Left lung (tissue), 10 donors: Measurements from ENCODE around the gene DOHH. TPM values are rescaled to one million over a fixed set of nuclear protein-coding genes. Genes with fewer than 3 reads are reported as not detected.

ENCODE experiments used
- ATAC-seq: fragments of 200-7000 bp; cut with Tn5 transposase; one replicate; pipeline ENCODE4 v1.9.1; 2020; ENCODE audit warnings: moderate library complexity
- DNase-seq, 4 donors: peaks; one replicate each; pipeline ENCODE4 v3.0.0-alpha.2; 2013 to 2020
- H3K27ac ChIP-seq, 2 donors: fragments of 200-600 bp; sonication (generic) in 1 of 2; one replicate each; pipeline versions ENCODE4 v1.5.0 to v1.8.0; 2020 to 2021
- H3K27me3 ChIP-seq, 2 donors: fragments of 200-600 bp; sonication (generic) in 1 of 2; one replicate each; pipeline versions ENCODE4 v1.5.0 to v1.8.0; 2020 to 2021
- H3K36me3 ChIP-seq, 2 donors: fragments of 200-600 bp; sonication (generic) in 1 of 2; one replicate each; pipeline versions ENCODE4 v1.5.0 to v1.8.0; 2020 to 2021
- H3K4me1 ChIP-seq, 2 donors: fragments of 200-600 bp; one replicate each; pipeline ENCODE4 v1.8.0; 2021
- H3K4me3 ChIP-seq, 2 donors: fragments of 200-600 bp; sonication (generic) in 1 of 2; one replicate each; pipeline versions ENCODE4 v1.5.0 to v1.8.0; 2020 to 2021; ENCODE audit warnings: mild to moderate bottlenecking in 1 of 2
- H3K9me3 ChIP-seq, 2 donors: fragments of 200-600 bp; sonication (generic) in 1 of 2; one replicate each; pipeline versions ENCODE4 v1.5.0 to v1.8.0; 2020 to 2021
- intact Hi-C, 2 donors: fragments of 100-400 bp; cut with DNase I; formaldehyde crosslinking; loops; one replicate each; pipeline versions ENCODE4 v1.11.2 to v1.14.2; 2022
- polyA plus RNA-seq, 6 donors: library from polyadenylated mRNA; unstranded; fragments of 120-200 nt; gene quantifications; one replicate each; pipeline ENCODE4 v1.2.1, GENCODE V29; 2013; ENCODE audit not compliant: insufficient read length in 6 of 6
- total RNA-seq, 2 donors: library from RNA; stranded (reverse); fragmentation: NEBNext Ultra II Directional; extraction: Animal tissue kit (Norgen Biotek cat#: 25700); gene quantifications; one replicate each; pipeline ENCODE4 v1.2.1, GENCODE V29; 2021
- TF ChIP-seq, protein P1 (sequence below), 2 donors: fragments of 200-600 bp; sonication (generic) in 1 of 2; IDR thresholded peaks; one replicate each; pipeline versions ENCODE4 v1.5.0 to v1.8.0; 2021; ENCODE audit warnings: antibody characterized with exemption in 2 of 2
- donor health status: DM: no; HTN: yes; CAD: no.
- donor health status: DM: no; HTN: no; CAD: no.

Gene DOHH
- total and polyA plus RNA-seq, 8 donors = 5.8 to 14.1 (median 7.9) TPM

DNA sequence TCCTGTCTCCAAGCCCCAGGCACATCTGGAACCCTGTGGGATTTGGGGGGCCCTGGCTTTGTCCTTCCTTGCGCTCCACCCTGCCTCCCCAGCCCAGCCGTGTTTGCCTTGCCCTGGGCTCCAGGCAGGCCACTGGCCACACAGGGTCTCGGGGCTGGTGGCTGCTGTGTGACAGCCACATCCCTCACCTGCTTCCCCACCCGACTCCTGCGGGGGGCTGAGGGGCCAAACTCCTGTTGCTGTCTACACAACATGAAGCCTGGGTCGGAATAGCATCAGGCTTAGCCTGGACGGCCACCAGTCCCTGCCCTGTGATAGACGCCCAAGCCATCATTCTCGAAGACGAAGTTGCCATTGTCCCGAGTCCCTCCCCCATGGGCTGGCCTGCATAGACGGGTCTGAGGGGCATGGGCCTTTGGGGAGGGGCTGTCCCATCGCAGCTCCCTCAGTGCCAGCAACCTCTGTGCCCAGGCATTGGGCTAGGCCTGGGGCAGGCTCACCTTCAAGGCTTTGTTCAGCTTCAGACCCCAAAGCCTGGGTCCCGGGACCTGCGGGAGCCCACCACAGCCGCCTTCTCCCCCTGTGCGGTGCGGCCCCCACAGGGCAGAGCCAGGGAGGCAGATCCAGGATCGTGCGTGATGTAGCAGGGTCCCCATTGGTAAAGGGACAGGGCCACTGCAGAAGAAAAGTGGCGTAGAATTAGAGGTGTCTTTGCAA is 23.0 kb upstream of the DOHH start:
- Histone ChIP-seq H3K27ac (no peak overlapping the region), H3K4me1 (no peaks in the 10 kb centered on the region), H3K36me3 (peaks cover 0 to 92% of the 10 kb centered on the region in 2 donors), H3K4me3 (no peak overlapping the region), H3K9me3 (no peaks in the 10 kb centered on the region), H3K27me3 (no peaks in the 10 kb centered on the region)
- ATAC-seq = no peak
- DNase-seq = no peak
- TF ChIP-seq, protein P1, sequence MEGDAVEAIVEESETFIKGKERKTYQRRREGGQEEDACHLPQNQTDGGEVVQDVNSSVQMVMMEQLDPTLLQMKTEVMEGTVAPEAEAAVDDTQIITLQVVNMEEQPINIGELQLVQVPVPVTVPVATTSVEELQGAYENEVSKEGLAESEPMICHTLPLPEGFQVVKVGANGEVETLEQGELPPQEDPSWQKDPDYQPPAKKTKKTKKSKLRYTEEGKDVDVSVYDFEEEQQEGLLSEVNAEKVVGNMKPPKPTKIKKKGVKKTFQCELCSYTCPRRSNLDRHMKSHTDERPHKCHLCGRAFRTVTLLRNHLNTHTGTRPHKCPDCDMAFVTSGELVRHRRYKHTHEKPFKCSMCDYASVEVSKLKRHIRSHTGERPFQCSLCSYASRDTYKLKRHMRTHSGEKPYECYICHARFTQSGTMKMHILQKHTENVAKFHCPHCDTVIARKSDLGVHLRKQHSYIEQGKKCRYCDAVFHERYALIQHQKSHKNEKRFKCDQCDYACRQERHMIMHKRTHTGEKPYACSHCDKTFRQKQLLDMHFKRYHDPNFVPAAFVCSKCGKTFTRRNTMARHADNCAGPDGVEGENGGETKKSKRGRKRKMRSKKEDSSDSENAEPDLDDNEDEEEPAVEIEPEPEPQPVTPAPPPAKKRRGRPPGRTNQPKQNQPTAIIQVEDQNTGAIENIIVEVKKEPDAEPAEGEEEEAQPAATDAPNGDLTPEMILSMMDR (IDR thresholded peaks at IDR 0.05) = no peak
- intact Hi-C loops = no loop called here

DNA sequence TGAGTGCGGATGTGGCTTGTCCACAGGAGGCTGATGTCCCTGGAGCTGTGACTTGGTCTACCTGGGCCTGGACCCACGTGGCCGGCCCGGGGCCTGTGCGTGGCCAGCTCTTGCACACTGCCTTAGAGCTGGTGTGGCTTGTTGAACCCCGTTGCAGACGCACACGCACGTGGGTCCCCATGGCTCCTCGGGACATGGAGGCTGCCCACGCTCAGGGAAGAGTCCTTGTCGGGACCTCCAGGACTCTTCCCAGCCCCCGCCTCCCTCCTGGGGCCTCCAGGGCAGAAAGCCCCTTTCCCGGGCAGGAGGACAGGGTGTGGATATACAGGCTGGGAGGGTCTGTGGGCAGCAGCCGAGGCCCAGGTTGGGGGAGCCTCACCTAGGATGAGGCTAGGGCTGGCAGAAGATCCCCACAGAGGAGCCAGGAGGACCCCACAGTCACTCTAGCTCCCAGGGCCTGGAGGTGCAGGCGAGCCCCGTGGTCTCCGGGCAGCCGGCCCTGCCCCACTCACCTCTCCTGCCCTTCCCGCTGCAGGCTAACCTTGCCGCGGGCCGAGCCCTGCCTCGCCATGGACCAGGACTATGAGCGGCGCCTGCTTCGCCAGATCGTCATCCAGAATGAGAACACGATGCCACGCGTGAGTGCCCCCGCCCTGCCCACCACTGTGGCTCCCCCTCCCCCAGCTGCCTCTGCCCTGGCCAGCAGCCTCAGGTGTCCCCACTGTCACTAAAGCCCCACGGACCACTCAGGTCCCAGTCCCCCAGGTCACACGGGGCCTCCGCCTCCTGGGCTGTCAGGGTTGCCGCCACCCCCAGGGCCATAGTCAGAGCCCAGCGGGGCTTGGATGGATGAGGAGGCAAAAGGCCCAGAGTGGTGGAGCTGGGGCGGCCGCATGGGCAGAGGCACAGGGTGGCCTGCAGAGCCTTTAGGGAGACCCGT is 22.2 kb upstream of the DOHH start:
- H3K36me3 ChIP-seq = peaks cover 0 to 84% of the 10 kb centered on the region in 2 donors
- H3K27ac ChIP-seq = no peak overlapping the region
- H3K4me3 ChIP-seq = no peak overlapping the region
- intact Hi-C loops = no loop called here
- no peaks in the 10 kb centered on the region for H3K9me3 ChIP-seq
- ATAC-seq (no peak), DNase-seq (no peak)
- TF ChIP-seq, protein P1 (IDR thresholded peaks at IDR 0.05) = no peak
- no peaks in the 10 kb centered on the region for H3K27me3 ChIP-seq
- peaks cover 0 to under 1% of the 10 kb centered on the region in 2 donors for H3K4me1 ChIP-seq

DNA sequence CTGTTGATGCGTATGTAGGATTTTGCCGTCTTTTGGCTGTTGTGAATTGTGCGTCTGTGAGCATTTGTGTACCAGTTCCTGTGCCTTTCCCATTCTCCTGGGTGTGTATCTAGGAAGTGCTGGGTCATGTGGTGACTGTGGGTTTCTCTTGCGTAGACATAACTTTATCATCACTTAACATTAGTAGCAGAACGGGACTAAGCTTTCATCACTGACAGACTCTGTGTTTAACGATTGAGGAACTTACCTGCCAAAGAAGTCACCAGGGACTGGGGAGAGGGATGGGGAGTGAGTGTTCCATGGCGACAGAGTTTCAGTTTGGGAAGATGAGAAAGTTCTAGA is 20.6 kb upstream of the DOHH start:
- ATAC-seq = no peak
- Histone ChIP-seq H3K4me1 (peaks cover 0 to 15% of the 10 kb centered on the region in 2 donors), H3K27ac (no peak overlapping the region), H3K4me3 (no peak overlapping the region), H3K27me3 (no peaks in the 10 kb centered on the region), H3K36me3 (peaks cover 0 to 74% of the 10 kb centered on the region in 2 donors), H3K9me3 (no peaks in the 10 kb centered on the region)
- TF ChIP-seq, protein P1 (IDR thresholded peaks at IDR 0.05) = no peak
- intact Hi-C loops = no loop called here
- no peak for DNase-seq

DNA sequence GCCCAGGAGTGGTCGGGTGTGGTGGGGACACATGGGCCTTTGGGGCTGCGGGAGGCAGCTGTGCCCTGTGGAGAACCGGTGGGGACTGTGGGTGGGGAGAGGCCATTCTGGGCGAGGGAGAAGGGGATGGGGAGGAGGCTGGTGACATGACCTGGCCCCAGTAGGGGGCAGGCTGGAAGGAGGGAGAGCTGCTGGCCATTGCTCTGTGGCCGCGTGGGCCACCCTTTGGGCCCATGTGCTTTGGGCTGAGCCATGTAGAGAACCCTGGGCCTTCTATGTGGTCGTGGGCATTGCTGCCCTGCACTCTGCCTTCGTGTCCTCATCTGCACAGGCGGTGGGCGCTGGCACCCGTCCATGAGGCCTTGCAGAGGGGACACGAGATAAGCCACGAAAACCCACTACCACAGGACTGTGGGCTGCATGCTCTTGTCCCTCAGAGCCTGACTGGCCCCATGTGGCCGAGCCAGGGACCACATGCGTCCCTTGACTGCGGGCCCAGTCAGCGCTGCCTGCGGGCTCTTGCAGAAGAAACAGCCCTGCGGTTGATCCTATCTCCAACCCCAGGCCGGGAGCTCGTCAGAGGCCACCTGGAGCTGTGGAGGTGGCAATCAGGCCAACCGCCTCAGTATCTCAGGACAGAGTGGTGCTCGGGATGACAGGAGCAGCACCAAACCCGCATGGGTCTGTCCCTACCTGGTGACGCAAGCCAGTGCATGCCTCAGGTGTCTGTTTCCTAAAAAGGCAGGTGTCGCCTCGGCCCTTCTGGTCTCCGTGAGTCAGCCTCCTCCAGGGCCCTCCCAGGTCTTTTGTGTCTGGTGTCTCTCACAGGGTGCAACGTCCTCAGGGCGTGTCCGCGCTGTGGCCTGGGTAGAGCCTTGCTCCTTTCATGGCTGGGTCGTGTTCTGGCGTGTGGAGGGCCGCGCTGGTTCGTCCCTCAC is 20.0 kb upstream of the DOHH start:
- Histone ChIP-seq H3K27me3 (no peaks in the 10 kb centered on the region), H3K4me3 (no peak overlapping the region), H3K9me3 (no peaks in the 10 kb centered on the region), H3K27ac (no peak overlapping the region), H3K36me3 (peaks cover 0 to 68% of the 10 kb centered on the region in 2 donors), H3K4me1 (peaks cover 0 to 15% of the 10 kb centered on the region in 2 donors)
- intact Hi-C loops = no loop called here
- DNase-seq (no peak), ATAC-seq (no peak)
- TF ChIP-seq, protein P1 (IDR thresholded peaks at IDR 0.05) = no peak
